HCT116 (cell line): ENCODE data around the gene CLEC10A.

Experiments used
- CEBPB ChIP-seq: IDR thresholded peaks from 2 replicates; pipeline ENCODE4 v1.6.1; 2012; ENCODE audit warnings: low read depth
- EZH2 ChIP-seq: fragments of 200-600 bp; sonication (generic); IDR thresholded peaks from 2 replicates; pipeline ENCODE4 v1.6.1; 2017; ENCODE audit warnings: antibody characterized with exemption, mixed run types
- POLR2A ChIP-seq: IDR thresholded peaks from 2 replicates; pipeline ENCODE4 v1.7.0; 2011; ENCODE audit warnings: borderline replicate concordance; ENCODE audit not compliant: insufficient read depth, insufficient read length; ENCODE audit errors: extremely low read depth
- POLR2AphosphoS5 ChIP-seq: IDR thresholded peaks from 2 replicates; pipeline ENCODE4 v1.6.1; 2011; ENCODE audit warnings: mild to moderate bottlenecking, low read depth, low read length, moderate library complexity
- ZFX ChIP-seq: fragments of 450-650 bp; IDR thresholded peaks from 2 replicates; pipeline ENCODE4 v1.6.1; 2017
- TF ChIP-seq, protein P1 (sequence below), 3 experiments: fragments of 200-600 bp in 1 of 3; sonication (generic) in 1 of 3; IDR thresholded peaks in 2 of 3; conservative IDR thresholded peaks in 1 of 3; 2 replicates each; pipeline ENCODE4 v1.5.1; 2012 to 2017; ENCODE audit warnings: low read depth in 2 of 3, low read length in 2 of 3, antibody characterized with exemption in 1 of 3, borderline replicate concordance in 1 of 3, control low read depth in 1 of 3, mild to moderate bottlenecking in 1 of 3, mixed read lengths in 1 of 3, mixed run types in 1 of 3, moderate library complexity in 1 of 3; ENCODE audit not compliant: insufficient read depth in 1 of 3
- TF ChIP-seq, protein P2 (sequence below): IDR thresholded peaks from 2 replicates; pipeline ENCODE4 v1.6.1; 2012
- TF ChIP-seq, protein P3 (sequence below): IDR thresholded peaks from 2 replicates; pipeline ENCODE4 v1.6.1; 2012; ENCODE audit warnings: low read depth

DNA sequence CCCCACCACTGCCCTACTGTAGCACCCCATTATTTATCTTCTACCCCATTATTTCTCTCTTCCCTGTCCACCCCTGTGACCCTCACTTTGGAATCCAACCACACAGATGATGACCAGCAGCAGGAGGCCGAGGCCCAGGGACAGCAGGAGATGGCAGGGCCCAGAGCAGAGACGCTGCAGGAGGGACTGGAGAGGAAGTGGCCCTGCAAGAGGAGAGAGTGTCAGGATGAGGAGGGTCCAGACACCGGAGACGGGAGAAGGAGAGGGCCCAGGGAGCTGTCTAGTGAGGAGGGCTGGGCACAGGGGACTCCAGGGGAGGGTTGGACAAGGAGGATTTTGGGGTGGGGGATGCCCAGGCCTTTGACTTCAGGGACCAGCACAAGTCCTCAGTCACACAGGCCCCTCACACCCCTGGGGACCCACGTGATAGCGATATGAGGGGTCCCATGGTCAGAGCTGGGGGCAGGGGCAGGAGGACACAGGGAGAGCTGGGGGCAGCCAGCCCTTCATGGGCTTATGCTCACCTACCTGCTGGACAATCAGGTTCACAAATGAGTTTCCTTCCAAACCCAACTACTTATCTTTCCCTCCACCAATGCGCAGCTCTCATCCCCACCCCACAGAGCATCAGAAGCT lies 2.0 kb downstream of the CLEC10A start:
- TF ChIP-seq ZFX (no peak), POLR2A (no peak), POLR2AphosphoS5 (no peak), EZH2 (no peak), CEBPB (no peak)
- TF ChIP-seq, protein P1, sequence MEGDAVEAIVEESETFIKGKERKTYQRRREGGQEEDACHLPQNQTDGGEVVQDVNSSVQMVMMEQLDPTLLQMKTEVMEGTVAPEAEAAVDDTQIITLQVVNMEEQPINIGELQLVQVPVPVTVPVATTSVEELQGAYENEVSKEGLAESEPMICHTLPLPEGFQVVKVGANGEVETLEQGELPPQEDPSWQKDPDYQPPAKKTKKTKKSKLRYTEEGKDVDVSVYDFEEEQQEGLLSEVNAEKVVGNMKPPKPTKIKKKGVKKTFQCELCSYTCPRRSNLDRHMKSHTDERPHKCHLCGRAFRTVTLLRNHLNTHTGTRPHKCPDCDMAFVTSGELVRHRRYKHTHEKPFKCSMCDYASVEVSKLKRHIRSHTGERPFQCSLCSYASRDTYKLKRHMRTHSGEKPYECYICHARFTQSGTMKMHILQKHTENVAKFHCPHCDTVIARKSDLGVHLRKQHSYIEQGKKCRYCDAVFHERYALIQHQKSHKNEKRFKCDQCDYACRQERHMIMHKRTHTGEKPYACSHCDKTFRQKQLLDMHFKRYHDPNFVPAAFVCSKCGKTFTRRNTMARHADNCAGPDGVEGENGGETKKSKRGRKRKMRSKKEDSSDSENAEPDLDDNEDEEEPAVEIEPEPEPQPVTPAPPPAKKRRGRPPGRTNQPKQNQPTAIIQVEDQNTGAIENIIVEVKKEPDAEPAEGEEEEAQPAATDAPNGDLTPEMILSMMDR (IDR thresholded peaks at IDR 0.05 in 2 of 3, conservative IDR thresholded peaks at IDR 0.05 in 1 of 3; ENCODE audit: borderline replicate concordance in 1 of 3, insufficient read depth in 1 of 3, low read depth in 2 of 3, low read length in 2 of 3) = no peak
- TF ChIP-seq, protein P2, sequence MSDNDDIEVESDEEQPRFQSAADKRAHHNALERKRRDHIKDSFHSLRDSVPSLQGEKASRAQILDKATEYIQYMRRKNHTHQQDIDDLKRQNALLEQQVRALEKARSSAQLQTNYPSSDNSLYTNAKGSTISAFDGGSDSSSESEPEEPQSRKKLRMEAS = no peak
- TF ChIP-seq, protein P3, sequence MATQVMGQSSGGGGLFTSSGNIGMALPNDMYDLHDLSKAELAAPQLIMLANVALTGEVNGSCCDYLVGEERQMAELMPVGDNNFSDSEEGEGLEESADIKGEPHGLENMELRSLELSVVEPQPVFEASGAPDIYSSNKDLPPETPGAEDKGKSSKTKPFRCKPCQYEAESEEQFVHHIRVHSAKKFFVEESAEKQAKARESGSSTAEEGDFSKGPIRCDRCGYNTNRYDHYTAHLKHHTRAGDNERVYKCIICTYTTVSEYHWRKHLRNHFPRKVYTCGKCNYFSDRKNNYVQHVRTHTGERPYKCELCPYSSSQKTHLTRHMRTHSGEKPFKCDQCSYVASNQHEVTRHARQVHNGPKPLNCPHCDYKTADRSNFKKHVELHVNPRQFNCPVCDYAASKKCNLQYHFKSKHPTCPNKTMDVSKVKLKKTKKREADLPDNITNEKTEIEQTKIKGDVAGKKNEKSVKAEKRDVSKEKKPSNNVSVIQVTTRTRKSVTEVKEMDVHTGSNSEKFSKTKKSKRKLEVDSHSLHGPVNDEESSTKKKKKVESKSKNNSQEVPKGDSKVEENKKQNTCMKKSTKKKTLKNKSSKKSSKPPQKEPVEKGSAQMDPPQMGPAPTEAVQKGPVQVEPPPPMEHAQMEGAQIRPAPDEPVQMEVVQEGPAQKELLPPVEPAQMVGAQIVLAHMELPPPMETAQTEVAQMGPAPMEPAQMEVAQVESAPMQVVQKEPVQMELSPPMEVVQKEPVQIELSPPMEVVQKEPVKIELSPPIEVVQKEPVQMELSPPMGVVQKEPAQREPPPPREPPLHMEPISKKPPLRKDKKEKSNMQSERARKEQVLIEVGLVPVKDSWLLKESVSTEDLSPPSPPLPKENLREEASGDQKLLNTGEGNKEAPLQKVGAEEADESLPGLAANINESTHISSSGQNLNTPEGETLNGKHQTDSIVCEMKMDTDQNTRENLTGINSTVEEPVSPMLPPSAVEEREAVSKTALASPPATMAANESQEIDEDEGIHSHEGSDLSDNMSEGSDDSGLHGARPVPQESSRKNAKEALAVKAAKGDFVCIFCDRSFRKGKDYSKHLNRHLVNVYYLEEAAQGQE = no peak
